Fibroblast of the aortic adventitia (primary cell): ENCODE measurements around the gene CAPNS2. TPM values are rescaled to one million over a fixed set of nuclear protein-coding genes. Genes with fewer than 3 reads are reported as not detected.

ENCODE experiments used
- DNase-seq: peaks from one replicate; pipeline ENCODE4 v3.0.0-alpha.2; 2010; ENCODE audit warnings: low read depth
- H3K4me3 ChIP-seq: 2 replicates; pipeline ENCODE4 v1.5.1; 2011; ENCODE audit warnings: low read depth, mild to moderate bottlenecking, control low read depth, low read length, moderate library complexity
- total RNA-seq: library from RNA; depleted of rRNA; stranded (reverse); fragments of >200 nt; gene quantifications from 2 replicates; pipeline ENCODE4 v1.2.3, GENCODE V29; 2012; ENCODE audit warnings: low replicate concordance
- TF ChIP-seq, protein P1 (sequence below): IDR thresholded peaks from 2 replicates; pipeline ENCODE4 v1.5.1; 2011; ENCODE audit warnings: mild to moderate bottlenecking, low read length, control low read depth, inconsistent platforms; ENCODE audit not compliant: insufficient read depth

The CAPNS2 gene
- total RNA-seq, 1 donor: 1.7 TPM

GRCh38 chr16:55552621-55553020, 13.9 kb upstream of the CAPNS2 start:
- DNase-seq: peak; percentile 69
- TF ChIP-seq, protein P1, sequence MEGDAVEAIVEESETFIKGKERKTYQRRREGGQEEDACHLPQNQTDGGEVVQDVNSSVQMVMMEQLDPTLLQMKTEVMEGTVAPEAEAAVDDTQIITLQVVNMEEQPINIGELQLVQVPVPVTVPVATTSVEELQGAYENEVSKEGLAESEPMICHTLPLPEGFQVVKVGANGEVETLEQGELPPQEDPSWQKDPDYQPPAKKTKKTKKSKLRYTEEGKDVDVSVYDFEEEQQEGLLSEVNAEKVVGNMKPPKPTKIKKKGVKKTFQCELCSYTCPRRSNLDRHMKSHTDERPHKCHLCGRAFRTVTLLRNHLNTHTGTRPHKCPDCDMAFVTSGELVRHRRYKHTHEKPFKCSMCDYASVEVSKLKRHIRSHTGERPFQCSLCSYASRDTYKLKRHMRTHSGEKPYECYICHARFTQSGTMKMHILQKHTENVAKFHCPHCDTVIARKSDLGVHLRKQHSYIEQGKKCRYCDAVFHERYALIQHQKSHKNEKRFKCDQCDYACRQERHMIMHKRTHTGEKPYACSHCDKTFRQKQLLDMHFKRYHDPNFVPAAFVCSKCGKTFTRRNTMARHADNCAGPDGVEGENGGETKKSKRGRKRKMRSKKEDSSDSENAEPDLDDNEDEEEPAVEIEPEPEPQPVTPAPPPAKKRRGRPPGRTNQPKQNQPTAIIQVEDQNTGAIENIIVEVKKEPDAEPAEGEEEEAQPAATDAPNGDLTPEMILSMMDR: no peak
- no peak overlapping the region for H3K4me3 ChIP-seq

DNA sequence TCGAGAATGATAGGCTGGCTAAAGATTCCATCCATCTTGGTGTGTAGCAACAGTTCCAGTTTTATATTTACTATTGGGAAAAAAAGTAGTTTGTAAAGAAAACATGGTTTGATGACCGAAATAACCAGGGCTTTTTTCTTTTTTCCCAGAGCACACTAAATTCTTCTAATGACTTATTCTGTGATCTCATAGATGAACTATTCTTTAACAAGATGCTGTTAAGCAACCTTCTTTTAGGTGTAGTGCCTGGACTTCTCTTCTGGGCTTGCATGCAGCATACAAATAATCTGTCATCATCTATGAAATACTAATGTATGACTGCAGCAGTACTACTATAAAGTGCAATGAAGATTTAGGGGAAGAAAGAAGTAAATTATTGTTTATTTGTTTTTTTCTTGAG, 11.0 kb upstream of the CAPNS2 start:
- no peak for DNase-seq
- TF ChIP-seq, protein P1: no peak
- no peak overlapping the region for H3K4me3 ChIP-seq

GRCh38 chr16:55557186-55557585, 9.3 kb upstream of the CAPNS2 start:
- H3K4me3 ChIP-seq: no peak overlapping the region
- DNase-seq: no peak
- TF ChIP-seq, protein P1: no peak

DNA sequence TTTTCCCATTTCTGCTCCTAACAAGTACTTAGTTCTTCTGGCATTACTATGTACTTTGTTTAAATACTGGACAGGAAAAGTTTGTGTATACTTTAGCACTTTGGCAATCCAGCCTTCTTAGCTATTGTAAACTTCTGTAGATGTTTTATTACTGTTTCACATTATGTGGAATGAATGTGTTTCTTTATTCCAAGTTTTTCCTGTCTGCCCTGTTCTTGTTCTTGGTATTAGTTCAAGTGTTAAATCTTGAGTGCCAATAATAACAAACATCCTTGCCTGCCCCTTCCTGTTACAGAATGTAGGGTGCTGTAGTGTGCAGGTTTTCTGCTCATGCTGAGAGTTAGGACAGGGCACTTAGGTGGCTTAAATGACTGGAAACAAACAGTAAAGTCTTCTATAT, 7.3 kb upstream of the CAPNS2 start:
- no peak overlapping the region for H3K4me3 ChIP-seq
- TF ChIP-seq, protein P1: no peak
- peak; percentile 80 for DNase-seq

DNA sequence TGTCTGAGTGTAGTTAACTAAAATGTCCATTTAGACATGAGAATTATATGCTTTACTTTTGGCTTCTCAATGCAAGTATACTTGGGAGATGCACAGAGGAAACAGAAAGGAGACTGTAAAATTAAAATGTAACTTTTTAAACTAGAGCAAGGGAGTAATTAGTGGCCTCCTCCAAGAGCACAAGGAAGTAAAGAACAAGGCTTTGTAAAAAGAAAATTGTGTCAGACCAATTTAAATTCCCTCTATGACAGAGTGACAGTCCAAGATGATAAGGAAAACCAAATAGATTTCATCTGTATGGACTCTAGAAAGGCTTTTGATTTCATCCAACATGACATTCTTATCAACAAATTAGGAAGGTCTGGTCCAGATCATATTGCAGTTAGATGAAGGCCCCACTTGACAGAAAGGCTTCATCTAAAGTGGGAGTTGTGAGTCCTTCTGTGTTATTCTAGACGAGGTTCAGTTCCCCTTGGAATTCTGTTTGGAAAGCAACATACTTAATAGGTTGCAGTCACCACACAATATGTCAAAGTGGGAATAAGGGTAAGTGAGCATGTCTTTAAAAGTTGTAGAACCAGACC, 6.5 kb upstream of the CAPNS2 start:
- TF ChIP-seq, protein P1: no peak
- no peak overlapping the region for H3K4me3 ChIP-seq
- DNase-seq: no peak

DNA sequence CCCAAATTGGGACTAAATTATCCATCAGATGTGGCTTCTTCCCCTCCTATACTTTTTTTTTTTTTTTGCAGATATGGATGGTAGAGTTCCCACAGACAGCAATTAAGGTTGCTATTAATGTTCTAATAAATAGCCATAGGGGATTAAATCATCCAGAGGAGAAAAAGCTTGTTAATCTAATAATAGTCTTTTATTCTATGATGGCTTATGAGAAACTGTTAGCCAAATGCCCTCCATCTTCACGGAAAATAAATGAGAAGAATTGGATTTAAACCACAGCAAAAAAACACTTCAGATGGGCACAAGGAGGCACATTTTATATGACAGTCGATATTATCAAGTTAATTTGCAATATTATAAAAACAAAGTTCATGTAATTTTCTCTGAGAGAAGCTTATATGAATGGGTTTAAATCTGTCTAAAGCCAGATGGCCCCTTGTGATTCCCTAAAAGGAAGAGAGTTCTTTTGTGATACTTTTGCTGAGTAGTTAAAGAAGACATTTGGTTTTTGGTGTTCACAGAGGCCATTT, 5.1 kb upstream of the CAPNS2 start:
- TF ChIP-seq, protein P1: no peak

DNA sequence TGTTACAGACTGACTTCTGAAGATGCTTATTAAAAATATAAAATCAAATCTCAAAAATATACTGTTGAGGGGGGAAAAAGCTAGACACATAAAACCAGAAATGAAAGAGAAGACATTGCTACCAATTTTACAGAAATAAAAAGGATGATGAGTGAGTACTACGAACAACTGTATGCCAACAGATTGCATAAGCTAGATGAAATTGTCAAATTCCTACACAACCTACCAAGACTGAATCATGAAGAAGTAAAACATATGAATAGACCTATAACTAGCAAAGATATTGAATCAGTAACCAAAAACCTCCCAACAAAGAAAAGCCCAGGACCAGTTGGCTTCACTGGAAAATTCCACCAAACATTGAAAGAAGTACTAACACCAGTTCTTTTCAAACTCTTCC, 3.5 kb upstream of the CAPNS2 start:
- TF ChIP-seq, protein P1: no peak
- no peak overlapping the region for H3K4me3 ChIP-seq
- DNase-seq: peak; percentile 71

More for the DNA sequence above, 5.1 kb upstream of the CAPNS2 start:
- DNase-seq: no peak
- no peak overlapping the region for H3K4me3 ChIP-seq
